DMS153 treated with DMSO at 0.1 percent for 48 hours (cell line): ENCODE data around the gene RAB24.
A peak's percentile ranks its signal among the peaks of the same experiment; 100 is the strongest.

ENCODE experiments used
- DNase-seq: peaks from one replicate; lab custom pipeline; 2025; ENCODE audit not compliant: unreplicated experiment; lab: John Stamatoyannopoulos, UW

The RAB24 gene

DNA sequence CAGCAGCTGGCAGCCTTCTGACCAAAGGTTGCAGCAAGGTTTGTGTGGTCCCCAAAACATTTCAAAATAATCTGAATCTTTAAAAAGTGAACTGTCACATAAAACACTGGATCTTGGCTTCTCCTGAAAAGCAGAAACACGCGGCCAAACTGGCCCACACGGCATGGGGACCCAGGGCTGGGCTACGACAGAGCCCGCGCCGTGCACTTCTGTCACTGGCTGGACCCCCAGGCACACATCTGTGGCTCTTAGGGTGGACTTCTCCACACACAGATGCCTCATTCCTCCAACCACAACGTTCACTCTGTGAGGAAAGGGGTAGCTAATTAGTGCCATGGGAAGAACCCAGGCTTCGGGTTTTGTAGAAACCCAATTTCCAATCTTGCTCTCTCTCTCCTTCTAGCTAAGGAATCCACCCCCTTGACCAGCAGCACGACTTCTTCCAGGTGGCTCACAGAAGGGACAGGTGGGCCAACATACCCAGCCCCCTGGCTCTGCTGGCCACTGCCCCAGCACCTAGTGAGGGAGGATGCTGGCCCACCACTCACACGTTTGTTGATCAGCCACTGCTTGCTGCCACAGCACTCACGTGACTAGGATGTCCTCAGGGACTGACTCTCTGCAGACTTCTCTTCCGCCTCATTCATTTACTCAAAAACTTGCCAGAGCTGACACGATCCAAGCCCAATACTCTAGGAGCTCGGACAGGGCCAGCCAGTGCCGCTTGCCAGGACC lies 30.1 kb upstream of the RAB24 start:
- no peak for DNase-seq

DNA sequence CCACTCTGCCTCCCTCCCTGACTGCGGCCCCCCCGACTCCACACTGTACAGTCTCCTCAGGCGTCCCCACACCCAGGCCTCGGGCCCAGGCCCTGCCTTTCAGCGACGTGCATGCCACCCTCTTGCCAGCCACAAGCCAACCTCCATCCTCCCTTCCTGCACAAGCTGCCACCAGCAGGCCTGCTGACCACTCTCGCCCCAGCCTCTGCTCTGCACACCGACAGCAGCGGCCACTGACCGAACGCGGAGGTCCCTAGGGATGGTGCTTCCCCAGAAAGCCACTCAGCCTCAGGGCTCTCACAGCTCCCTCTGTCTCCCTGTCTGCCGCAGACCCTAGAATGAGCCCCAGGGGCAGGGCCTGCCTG lies 29.4 kb upstream of the RAB24 start:
- DNase-seq: no peak

DNA sequence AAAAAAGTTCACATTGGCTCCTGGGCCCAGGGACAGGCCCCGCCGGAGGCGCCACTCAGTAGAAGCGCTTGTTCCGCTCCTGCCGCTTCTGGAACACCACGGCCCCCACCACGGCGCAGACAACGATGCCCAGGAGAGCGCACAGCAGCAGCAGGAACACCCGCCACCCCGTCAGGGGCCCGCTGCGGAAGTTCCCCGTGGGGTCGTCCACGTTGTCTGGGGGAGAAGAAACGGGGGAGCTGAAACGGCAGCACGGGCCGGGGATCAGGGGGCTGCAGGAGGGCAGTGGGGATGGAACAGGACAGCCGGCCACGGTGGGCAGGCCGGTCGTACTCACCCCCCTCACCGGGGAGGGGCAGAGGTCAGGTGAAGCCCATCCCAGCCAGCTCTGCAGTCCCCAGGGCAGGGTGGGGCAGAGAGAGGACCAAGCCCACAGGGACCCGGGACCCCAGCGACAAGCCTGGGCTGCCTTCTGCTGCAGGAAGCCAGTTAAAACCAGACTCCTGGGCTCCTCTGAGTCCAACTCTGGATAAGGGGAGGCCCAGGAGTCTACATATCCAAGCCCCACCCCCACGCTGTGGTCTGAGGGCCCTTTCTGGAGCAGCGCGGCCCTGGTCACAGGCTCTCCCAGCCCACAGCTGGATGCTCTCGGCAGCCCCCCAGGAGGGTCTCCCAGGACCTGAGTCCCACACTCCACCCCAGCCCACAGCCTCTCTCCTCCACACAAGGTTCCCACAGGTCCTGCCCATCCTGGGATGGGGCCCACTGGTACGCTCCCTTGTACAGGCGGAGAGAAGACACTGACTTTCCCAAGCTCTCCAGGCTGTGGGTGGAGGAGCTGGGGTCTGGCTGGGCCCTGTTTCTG lies 28.7 kb upstream of the RAB24 start:
- no peak for DNase-seq

DNA sequence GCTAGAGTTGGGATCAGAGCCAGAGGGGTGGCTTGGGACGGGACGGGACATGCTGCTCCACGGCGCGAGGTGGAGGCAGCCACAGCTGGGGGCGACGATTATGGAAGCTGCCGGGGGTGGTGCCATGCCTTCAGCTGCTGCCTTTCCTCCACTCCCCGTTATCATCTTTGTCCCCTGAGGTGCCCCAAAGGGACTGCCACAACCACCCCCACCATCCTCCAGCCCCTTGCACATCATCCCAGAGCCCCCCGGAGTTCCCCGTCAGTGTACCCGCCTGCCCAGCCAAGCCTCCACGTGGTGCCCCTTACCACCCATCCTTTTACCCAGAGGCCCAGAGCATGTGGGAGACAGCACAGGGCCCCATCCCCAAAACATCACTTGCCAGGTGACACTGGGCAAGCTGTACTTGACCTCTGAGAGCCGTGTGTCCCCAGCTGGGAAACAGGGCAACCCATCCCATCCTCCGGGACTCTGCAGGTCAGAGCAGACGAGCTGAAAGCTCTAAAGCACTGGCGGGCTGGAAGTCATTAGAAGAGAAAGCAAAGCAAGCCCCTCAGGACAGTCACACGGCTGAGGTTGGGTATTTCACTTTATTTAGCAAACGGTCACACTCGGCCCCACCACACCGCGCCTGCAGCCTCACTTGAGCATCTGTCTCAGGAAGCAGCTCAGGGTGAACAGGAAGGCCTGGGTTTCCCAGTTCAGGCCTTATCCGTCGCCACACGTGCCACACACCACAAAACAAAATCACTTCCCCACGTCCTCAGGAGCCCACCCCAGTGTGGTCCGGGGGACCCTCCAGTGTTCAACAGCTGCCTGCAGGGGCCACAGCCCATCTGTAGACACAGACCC lies 27.7 kb upstream of the RAB24 start:
- no peak for DNase-seq

DNA sequence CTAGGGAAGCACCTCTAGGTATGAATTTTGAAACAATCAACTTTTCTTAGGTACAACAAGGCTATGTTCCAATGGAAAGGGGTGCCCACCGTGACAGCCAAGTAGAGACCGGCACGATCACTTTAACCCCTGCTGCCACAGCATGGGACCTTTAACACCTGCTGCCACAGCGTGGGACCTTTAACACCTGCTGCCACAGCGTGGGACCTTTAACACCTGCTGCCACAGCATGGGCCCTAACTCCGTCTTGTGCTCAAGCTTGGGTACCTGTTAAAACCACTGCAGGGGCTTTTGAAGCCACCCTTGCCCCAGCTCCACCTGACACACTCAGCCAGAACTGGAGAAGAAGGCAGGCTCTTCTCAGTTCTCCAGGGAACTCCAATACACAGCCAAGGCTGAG lies 26.4 kb upstream of the RAB24 start:
- no peak for DNase-seq

DNA sequence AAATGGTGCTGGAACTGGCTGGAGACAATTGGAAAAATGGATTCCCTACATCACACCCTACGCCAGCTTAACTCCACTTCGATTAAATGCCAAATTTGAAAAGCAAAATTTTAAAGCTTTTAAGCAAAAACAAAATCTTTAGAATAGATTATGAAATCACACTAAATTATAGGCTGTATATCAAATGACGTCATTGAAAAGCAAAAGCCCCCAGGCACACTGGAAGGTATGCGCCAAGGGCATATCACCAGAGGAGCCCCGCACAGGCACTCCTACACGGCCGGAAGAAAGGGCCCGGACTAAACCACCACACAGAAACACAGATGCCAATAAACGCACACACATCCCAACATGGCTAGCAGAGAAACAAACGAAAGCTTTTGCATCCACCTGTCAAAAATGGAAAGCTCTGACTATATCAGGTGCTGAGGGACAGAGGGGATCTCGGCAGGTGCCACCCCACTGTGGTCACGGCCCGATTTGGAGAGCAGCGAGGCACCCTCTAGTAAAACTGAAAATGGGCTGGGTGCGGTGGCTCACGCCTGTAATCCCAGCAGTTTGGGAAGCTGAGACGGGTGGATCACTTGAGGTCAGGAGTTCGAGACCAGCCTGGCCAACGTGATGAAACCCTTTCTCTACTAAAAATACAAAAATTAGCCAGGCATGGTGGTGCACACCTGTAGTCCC lies 25.2 kb upstream of the RAB24 start:
- no peak for DNase-seq

DNA sequence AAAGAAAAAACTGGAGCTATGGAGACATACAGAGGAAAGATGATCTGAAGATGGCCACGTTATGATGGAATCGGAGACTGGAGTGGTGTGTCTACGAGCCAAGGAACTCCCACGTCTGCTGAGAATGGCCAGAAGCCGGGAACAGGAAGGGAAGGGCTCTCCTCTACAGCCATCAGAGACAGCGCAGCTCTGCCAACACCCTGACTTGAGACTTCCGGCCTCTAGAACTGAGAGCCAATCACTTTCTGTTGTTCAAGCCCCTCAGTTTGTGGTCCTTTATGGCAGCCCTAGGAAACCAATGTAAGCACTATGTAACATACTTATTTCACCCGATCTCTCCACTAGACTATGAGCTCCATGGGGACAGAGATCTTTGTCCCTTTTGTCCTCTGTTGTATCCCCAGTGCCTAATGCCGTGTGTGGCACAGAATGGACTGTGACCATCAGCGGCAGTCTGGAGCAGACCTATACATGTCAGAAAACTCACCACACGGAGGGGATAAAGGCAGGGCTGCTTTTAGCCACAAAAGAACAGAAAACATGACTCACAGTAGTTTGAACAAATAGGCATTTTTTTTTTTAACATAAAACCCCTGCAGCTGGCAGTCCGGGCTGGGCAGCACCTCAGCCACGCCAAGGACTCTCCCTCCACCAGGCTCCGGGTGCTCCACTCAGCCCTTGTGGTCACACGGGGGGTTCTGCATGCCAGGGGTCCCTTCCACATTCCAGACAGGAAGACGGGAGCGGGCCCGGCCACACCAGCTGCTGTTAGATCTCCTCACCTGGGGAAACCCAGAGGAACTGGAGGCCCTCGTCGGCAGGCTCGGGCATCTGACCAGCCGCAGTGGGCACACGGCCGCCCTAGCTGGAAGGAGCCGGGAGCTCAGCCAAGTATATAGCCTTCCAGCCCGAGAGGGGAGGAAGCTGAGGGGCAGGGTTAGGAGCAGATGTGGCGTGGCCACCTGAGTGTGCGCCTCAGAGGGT lies 24.3 kb upstream of the RAB24 start:
- no peak for DNase-seq

DNA sequence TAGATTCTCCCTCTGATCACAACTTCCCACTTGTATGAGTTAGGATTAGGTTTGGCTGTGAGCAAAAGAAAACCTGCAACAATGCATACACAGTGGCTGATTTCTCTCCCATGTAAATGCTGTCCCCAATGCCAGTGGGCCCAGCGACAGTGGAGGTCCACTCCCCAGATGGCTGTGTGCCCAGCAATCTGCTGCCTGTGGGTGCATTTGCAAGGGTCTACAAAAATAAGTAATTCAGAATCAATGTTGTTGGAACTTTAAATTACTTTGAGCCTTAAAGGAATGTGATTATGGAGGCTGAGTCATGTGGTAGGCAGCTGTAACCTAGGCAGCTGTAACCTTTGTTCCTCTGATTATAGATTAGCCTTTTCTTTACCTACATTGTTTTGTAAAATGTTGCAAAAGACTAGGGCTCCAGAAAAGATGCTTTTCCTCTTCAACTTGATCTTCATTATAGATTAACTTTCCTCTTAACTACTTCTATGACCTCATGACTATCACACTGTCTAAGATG lies 22.4 kb upstream of the RAB24 start:
- DNase-seq: no peak

DNA sequence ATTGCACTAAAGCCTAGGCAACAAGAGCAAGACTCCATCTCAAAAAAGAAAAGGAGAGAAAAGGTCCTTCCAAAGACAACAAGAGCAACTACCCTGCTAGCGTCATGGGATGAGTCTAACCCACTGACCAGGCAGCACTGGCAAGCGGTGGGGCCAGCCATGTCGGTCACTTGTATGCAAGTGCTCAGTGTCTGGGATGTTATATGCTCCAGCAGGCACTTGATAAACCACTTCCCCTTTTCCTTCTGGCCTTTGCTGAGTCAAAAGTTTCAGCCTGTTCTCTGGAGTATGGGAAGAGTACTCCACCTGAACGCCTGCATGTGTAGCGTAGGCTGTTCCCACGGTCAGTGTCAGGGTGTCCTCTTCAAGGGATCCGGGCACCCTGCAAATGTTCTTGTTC lies 17.4 kb upstream of the RAB24 start:
- DNase-seq: no peak

DNA sequence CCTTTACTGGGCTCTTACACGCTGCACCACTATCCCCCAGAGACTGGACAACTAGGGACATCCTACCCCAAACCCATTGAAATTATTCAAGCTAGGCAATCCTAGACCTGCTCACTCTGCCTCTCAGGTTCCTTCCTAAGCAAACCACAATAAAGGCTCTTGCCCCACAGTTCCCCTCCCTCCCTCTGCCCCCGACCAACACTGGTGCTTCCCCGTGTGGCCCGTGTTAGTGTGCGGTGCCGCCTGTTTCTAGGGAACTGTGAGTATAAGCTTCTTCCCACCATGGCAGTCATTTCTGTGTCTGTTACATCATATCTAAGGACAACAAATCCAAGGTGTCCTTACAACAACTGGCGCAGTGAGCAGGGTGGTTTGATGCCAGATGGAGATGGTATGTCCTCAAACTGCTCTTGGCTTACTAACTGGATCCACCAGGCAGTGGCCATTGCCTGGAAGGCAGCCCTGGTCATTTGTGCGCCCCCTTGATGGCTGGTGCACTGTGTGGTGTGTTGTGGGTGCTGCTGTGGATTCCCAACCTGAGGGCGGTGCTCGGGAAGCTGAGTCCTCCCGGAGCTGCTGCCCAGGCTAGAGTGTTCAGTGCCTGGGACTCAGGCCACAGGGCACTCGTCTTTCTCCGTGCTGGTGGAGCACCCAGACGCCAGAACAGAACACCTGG lies 16.5 kb upstream of the RAB24 start:
- DNase-seq: no peak

DNA sequence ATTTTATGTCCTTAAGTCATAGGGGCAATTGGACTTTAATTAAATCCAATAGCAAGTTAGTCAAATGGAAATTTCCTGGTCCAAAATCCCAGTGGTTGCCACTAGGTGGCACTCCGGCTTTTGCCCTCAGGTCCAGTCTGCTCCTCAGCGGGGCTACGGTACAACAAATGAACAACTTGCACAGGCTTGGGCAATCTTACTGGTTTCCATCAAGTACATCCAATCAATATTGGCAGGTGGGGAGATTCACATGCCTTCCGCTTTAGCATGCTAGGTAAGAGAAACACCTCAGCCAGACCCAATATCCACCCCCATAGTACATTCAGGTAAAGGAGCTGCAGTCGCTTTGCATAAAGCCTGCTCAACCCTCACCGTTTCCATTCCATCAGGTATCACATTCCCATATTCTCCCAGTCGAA lies 14.4 kb upstream of the RAB24 start:
- peak; percentile 47 for DNase-seq

DNA sequence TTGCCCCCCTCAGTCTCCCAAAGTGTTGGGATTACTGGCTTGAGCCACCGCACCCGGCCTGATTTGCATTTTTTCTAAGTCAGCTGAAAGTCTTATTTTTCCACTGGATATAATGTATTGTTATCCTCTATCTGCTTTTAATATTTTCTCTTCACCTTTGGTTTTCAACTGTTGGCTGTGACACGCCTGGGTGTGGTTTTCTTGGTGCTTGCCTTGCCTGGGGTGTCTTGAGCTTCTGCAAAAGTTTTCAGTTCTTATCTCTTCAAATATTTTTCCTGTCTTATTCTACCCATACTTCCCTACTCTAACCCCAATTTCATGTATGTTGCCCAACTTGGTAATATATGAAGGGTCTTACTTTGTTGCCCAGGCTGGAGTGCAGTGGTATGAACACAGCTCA lies 12.5 kb upstream of the RAB24 start:
- DNase-seq: no peak

DNA sequence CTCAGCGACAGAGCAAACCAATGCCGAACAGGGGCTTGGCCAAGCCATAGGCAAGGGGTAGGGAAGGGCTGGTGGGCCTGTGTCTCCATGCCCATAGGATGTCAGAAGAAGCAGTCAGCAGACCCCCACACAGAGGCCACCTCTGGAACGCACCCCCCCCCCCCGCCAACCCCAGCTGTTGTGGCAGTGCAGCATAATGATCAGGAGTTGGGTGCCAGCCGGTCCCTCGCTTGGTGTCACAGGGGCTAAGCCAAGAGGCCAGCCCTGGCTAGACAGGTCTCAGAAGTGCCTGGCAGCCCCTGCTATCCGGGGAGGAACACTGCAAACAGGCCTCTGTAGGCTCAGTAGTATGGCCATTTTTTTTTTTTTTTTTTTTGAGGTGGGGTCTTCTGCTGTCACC lies 11.9 kb upstream of the RAB24 start:
- no peak for DNase-seq

DNA sequence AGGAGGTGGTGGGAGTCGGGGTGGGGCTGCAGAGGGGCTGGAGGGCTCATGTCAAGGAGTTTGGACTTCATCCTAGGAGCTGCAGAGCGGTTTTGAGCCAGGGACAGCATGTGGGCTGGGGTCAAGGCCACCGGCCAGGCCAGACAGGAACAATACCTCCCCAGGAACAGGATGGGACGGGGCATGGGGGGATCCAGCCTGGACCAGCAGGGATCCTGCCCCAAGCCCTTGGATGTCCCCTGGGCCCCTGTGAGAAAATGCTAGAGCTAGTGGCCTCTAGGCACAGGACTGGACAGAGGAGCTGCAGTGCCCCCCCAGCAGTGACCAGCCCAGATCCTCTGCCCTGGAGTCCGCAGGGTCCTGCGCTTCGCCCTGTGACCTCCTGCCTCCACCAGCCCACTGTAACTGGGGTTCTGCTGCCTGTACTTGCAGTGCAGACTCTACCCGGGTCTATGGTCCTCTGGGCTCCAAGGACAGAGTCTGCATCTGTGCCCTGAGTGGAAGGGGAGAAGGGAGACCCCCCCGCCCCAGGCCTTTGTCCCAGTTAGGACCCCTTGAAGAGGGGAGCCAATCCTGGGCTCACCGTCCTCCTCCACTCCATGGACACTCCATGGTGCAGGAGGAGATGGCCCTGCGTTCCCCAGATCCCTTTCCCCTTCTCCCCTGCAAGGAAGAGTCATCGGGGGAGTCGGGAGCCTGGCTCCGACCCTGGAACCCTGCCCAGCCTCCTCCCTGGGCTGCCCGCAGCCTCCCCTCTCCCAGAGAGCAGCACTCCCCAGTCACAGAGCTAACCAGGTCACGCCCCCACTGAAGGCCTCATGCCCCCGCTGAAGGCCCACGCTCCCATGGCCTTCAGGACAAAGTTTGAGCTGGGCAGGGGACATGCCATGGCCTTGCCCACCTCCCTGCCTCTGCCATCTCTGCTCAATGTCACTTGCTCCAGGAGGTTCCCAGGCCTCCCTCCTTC lies 11.1 kb upstream of the RAB24 start:
- DNase-seq: no peak

DNA sequence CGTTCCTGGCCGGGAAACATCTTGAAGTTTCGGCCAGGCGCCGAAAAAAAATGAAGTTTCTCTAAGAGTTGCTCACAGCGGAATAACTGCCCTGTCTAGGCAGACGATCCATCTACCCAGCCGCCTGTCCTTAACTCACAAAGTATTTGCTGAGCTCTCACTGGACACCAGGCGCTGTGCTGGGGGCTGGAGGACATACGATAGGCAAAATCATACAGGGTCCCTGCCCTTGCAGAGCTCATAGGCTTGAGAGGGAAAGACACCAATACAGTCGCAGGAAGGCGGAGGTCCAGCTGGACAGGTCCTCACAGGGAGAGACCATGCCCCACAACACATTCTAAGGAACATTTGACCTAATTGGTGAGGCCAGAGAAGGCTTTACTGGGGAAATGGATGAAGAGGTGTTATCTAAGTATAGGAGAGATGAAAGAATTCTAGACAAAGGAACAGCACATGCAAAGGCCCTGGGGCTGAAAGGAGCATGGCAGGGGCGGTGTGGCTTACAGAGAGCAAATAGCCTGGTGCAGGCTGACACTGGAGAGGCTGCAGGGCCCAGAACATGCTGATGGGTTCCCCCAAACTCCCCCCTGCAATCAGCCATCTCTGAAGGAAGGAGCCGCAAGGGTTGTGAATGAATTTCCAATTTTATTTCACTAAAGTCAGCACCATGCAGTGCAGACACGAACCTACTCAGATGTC lies 10.2 kb upstream of the RAB24 start:
- DNase-seq: no peak

DNA sequence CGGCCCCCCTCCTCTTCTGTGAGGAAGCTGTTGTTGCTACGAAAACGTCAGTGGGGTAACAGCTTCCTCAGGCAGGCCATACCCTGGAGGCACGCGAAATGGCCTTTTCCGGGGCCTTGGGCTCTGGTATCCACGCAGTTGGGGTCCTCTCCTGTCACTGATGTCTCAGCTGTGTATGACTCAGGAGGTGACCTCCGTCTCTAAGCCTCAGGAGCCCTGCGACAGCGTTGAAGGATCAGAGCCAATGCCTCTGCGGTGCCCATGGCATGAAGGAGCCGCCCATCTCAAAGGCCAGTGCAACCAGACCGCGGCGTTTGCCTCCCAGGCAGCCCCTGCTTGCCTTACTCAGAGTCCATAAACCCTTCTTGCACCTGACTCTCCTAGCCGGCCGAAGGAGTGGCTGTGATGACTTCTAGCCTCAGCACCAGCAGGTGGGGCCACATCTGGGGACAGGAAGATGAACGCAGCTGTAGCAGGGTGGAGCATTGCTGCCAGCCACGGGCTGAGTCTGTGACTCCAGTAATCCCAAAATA lies 9.2 kb upstream of the RAB24 start:
- peak; percentile 3 for DNase-seq
